ENCODE results near the gene AFF1. TPM values are rescaled to one million over a fixed set of nuclear protein-coding genes. Genes with fewer than 3 reads are reported as not detected.

Gene AFF1
- total RNA-seq, 1 donor from 2014 or later: 34.1 TPM

- Mint-ChIP-seq H3K4me1 (peaks cover 74% of the 10 kb centered on the region), H3K4me3 (peak overlapping the region; percentile 68), H3K36me3 (ENCODE audit: low read depth) (no peaks in the 10 kb centered on the region), H3K9me3 (no peaks in the 10 kb centered on the region), H3K27me3 (ENCODE audit: low read depth) (no peaks in the 10 kb centered on the region), H3K27ac (ENCODE audit: unreplicated experiment) (peak overlapping the region; percentile 93)
- TF ChIP-seq, protein P1, sequence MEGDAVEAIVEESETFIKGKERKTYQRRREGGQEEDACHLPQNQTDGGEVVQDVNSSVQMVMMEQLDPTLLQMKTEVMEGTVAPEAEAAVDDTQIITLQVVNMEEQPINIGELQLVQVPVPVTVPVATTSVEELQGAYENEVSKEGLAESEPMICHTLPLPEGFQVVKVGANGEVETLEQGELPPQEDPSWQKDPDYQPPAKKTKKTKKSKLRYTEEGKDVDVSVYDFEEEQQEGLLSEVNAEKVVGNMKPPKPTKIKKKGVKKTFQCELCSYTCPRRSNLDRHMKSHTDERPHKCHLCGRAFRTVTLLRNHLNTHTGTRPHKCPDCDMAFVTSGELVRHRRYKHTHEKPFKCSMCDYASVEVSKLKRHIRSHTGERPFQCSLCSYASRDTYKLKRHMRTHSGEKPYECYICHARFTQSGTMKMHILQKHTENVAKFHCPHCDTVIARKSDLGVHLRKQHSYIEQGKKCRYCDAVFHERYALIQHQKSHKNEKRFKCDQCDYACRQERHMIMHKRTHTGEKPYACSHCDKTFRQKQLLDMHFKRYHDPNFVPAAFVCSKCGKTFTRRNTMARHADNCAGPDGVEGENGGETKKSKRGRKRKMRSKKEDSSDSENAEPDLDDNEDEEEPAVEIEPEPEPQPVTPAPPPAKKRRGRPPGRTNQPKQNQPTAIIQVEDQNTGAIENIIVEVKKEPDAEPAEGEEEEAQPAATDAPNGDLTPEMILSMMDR (conservative IDR thresholded peaks at IDR 0.05): no peak
- DNase-seq (ENCODE audit: low read depth, low spot score): peak; percentile 59
These were observed 104.2 kb downstream of the AFF1 start for GRCh38 chr4:87038837-87039615.

GRCh38 chr4:87041141-87041540 lies 106.3 kb downstream of the AFF1 start:
- TF ChIP-seq, protein P1 (conservative IDR thresholded peaks at IDR 0.05): no peak
- Mint-ChIP-seq H3K4me1 (peaks cover 66% of the 10 kb centered on the region), H3K9me3 (no peaks in the 10 kb centered on the region), H3K36me3 (ENCODE audit: low read depth) (no peaks in the 10 kb centered on the region), H3K27me3 (ENCODE audit: low read depth) (no peaks in the 10 kb centered on the region), H3K4me3 (peak overlapping the region; percentile 10), H3K27ac (ENCODE audit: unreplicated experiment) (no peak overlapping the region)
- DNase-seq (ENCODE audit: low read depth, low spot score): no peak

DNA sequence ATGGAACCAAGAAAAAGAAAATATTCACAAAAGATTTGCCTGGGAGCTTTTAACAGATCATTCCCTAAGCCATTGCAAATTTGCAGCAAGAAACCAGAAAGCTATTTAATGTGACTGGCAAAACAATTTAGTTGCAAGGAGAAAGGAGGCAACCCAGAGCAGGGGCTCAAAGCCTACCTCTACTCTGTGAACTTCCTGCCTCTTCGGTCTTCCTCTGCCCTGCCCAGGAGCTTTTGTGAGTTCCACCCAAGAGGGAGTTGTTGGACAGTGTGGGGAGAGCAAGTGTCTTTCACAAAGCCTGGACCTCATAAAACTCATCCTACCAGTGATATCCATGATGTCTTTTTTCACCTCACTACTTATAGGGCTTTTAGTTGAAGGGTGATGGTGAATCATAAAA lies 107.4 kb downstream of the AFF1 start:
- no peaks in the 10 kb centered on the region for H3K36me3 Mint-ChIP-seq (ENCODE audit: low read depth)
- H3K4me3 Mint-ChIP-seq: no peak overlapping the region
- TF ChIP-seq, protein P1 (conservative IDR thresholded peaks at IDR 0.05): no peak
- no peak overlapping the region for H3K27ac Mint-ChIP-seq (ENCODE audit: unreplicated experiment)
- H3K4me1 Mint-ChIP-seq: peaks cover 55% of the 10 kb centered on the region
- H3K9me3 Mint-ChIP-seq: no peaks in the 10 kb centered on the region
- DNase-seq (ENCODE audit: low read depth, low spot score): no peak
- H3K27me3 Mint-ChIP-seq (ENCODE audit: low read depth): no peaks in the 10 kb centered on the region

DNA sequence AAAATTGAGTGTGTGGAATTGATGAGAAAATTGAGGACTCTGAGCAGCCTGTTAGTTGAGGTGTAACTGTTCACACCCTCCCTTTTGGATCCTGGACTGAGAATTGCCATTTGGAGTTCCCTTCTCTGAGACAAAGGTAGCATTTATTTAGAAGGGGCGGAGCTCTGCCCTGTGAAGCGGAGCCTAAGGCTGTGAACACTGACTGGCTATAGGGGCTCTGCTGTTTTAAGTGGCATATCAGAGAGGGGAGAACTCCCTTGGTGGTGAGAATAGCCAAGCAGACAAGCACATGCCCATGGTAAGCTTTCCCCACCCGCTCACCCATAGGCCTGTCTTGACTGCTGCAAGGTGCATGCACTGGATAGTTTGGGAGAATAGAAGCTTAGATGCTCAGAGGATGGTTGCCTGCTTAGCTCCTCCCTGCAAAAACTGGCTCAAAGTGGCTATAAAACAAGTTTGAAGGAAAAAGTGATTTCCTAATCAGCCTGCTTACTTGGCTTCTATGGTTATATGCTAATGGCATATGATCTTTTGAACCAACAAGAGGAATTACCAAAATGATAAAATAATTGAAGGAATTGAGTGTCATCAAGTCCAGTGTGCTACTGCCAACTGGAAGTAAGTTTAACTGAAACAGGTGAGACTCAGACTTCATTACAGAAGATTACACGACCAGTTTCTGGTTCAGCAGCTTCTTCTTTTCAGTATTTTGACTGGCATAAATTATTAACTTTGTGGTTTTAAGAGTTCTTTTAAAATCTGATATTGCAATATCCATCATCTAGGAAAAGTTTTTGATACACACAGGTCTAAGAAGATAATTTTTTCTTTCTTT lies 108.4 kb downstream of the AFF1 start:
- peaks cover 45% of the 10 kb centered on the region for H3K4me1 Mint-ChIP-seq
- peak overlapping the region; percentile 88 for H3K27ac Mint-ChIP-seq (ENCODE audit: unreplicated experiment)
- no peaks in the 10 kb centered on the region for H3K9me3 Mint-ChIP-seq
- H3K27me3 Mint-ChIP-seq (ENCODE audit: low read depth): no peaks in the 10 kb centered on the region
- TF ChIP-seq, protein P1 (conservative IDR thresholded peaks at IDR 0.05): no peak
- H3K4me3 Mint-ChIP-seq: peak overlapping the region; percentile 60
- peaks cover 4% of the 10 kb centered on the region for H3K36me3 Mint-ChIP-seq (ENCODE audit: low read depth)
- no peak for DNase-seq (ENCODE audit: low read depth, low spot score)

GRCh38 chr4:87044511-87045233 lies 109.9 kb downstream of the AFF1 start:
- H3K4me3 Mint-ChIP-seq: no peak overlapping the region
- peaks cover 7% of the 10 kb centered on the region for H3K36me3 Mint-ChIP-seq (ENCODE audit: low read depth)
- H3K27ac Mint-ChIP-seq (ENCODE audit: unreplicated experiment): no peak overlapping the region
- no peak for DNase-seq (ENCODE audit: low read depth, low spot score)
- no peaks in the 10 kb centered on the region for H3K27me3 Mint-ChIP-seq (ENCODE audit: low read depth)
- no peaks in the 10 kb centered on the region for H3K9me3 Mint-ChIP-seq
- TF ChIP-seq, protein P1 (conservative IDR thresholded peaks at IDR 0.05): no peak
- peaks cover 40% of the 10 kb centered on the region for H3K4me1 Mint-ChIP-seq
